DOHH2 (cell line): ENCODE results near the gene CABP4.

Source experiments
- H3F3A ChIP-seq: fragments of 200-600 bp; sonication (generic), shearing (Covaris generic); 2 replicates; pipeline ENCODE4 v1.6.0; 2016; ENCODE audit warnings: antibody characterized with exemption, mild to moderate bottlenecking; ENCODE audit not compliant: control insufficient read depth, insufficient read depth
- H3K27ac ChIP-seq: fragments of 200-600 bp; sonication (generic); 2 replicates; pipeline ENCODE4 v1.5.1; 2014; ENCODE audit warnings: low read depth, mild to moderate bottlenecking, low read length, moderate library complexity
- H3K27me3 ChIP-seq: fragments of 200-600 bp; sonication (generic); 2 replicates; pipeline ENCODE4 v1.6.1; 2014; ENCODE audit warnings: mild to moderate bottlenecking, low read length, mixed read lengths; ENCODE audit not compliant: control insufficient read depth
- H3K36me3 ChIP-seq: fragments of 200-600 bp; sonication (generic); 2 replicates; pipeline ENCODE4 v1.6.1; 2014; ENCODE audit warnings: mild to moderate bottlenecking, low read length, moderate library complexity, mixed read lengths; ENCODE audit not compliant: control insufficient read depth
- H3K4me1 ChIP-seq: fragments of 200-600 bp; sonication (generic); 2 replicates; pipeline ENCODE4 v1.6.1; 2014; ENCODE audit warnings: mild to moderate bottlenecking, low read length, mixed read lengths; ENCODE audit not compliant: control insufficient read depth
- H3K4me2 ChIP-seq: fragments of 200-600 bp; sonication (generic); 2 replicates; pipeline ENCODE4 v1.6.0; 2014; ENCODE audit warnings: mild to moderate bottlenecking, low read length, moderate library complexity
- H3K4me3 ChIP-seq: fragments of 200-600 bp; sonication (generic); 2 replicates; pipeline ENCODE4 v1.5.1; 2014; ENCODE audit warnings: mild to moderate bottlenecking, low read length, mixed read lengths
- H3K79me2 ChIP-seq: fragments of 200-600 bp; sonication (generic); 2 replicates; pipeline ENCODE4 v1.6.1; 2014; ENCODE audit warnings: mild to moderate bottlenecking, low read length, mixed read lengths; ENCODE audit not compliant: control insufficient read depth
- H3K9me2 ChIP-seq: fragments of 200-600 bp; sonication (generic); replicated peaks from 2 replicates; pipeline ENCODE4 v1.6.1; 2014; ENCODE audit warnings: mild to moderate bottlenecking, low read length, mixed read lengths; ENCODE audit not compliant: control insufficient read depth
- H3K9me3 ChIP-seq: fragments of 200-600 bp; sonication (generic); 2 replicates; pipeline ENCODE4 v1.6.1; 2014; ENCODE audit warnings: antibody characterized with exemption, low read length, mixed read lengths; ENCODE audit not compliant: control insufficient read depth, insufficient read depth
- H4K20me1 ChIP-seq: fragments of 200-600 bp; sonication (generic); 2 replicates; pipeline ENCODE4 v1.6.0; 2014; ENCODE audit warnings: low read depth, mild to moderate bottlenecking, antibody characterized with exemption, low read length, moderate library complexity; ENCODE audit not compliant: control insufficient read depth, insufficient read depth
- CTCF ChIP-seq: fragments of 200-600 bp; sonication (generic); IDR thresholded peaks from one replicate; pipeline ENCODE4 v1.5.1; 2014; ENCODE audit warnings: antibody characterized with exemption, mild to moderate bottlenecking, low read depth, low read length; ENCODE audit not compliant: poor library complexity, severe bottlenecking
- EZH2phosphoT487 ChIP-seq: fragments of 200-600 bp; sonication (generic); IDR thresholded peaks from 2 replicates; pipeline ENCODE4 v1.6.1; 2017; ENCODE audit warnings: borderline replicate concordance, mild to moderate bottlenecking, antibody characterized with exemption, low read length, moderate library complexity, mixed read lengths

The CABP4 gene

GRCh38 chr11:67492069-67492727 lies 37.0 kb downstream of the CABP4 start:
- no peaks in the 10 kb centered on the region for H3K9me2 ChIP-seq
- TF ChIP-seq EZH2phosphoT487, result no peak
- no peak for TF ChIP-seq CTCF
- no peak overlapping the region for H3K4me3 ChIP-seq
- H3K36me3 ChIP-seq, result peaks cover 79% of the 10 kb centered on the region
- no peaks in the 10 kb centered on the region for H3K27me3 ChIP-seq
- H3K4me2 ChIP-seq, result no peak overlapping the region
- H3F3A ChIP-seq, result peaks cover 7% of the 10 kb centered on the region; the same call in 1 of the 2 replicates
- no peaks in the 10 kb centered on the region for H3K9me3 ChIP-seq
- H4K20me1 ChIP-seq, result no peaks in the 10 kb centered on the region
- no peaks in the 10 kb centered on the region for H3K4me1 ChIP-seq
- peaks cover 12% of the 10 kb centered on the region for H3K79me2 ChIP-seq
- H3K27ac ChIP-seq, result no peak overlapping the region

- no peak overlapping the region for H3K4me3 ChIP-seq
- H3K79me2 ChIP-seq, result peaks cover 5% of the 10 kb centered on the region
- no peaks in the 10 kb centered on the region for H3K9me2 ChIP-seq
- no peak overlapping the region for H3K27ac ChIP-seq
- H3K36me3 ChIP-seq, result peaks cover 80% of the 10 kb centered on the region
- H3K4me1 ChIP-seq, result no peaks in the 10 kb centered on the region
- H3F3A ChIP-seq, result peaks cover 4% of the 10 kb centered on the region; the same call in 1 of the 2 replicates
- H3K9me3 ChIP-seq, result no peaks in the 10 kb centered on the region
- no peaks in the 10 kb centered on the region for H3K27me3 ChIP-seq
- no peak overlapping the region for H3K4me2 ChIP-seq
- H4K20me1 ChIP-seq, result no peaks in the 10 kb centered on the region
- no peak for TF ChIP-seq CTCF
- TF ChIP-seq EZH2phosphoT487, result no peak
Measured at GRCh38 chr11:67492801-67493547, 37.8 kb downstream of the CABP4 start.

- Histone ChIP-seq H3K27me3 (no peaks in the 10 kb centered on the region), H3K9me3 (no peaks in the 10 kb centered on the region), H3K4me2 (no peak overlapping the region), H3K4me3 (no peak overlapping the region), H3K9me2 (no peaks in the 10 kb centered on the region), H3K36me3 (peaks cover 82% of the 10 kb centered on the region), H3K4me1 (no peaks in the 10 kb centered on the region), H3F3A (peaks cover 4% of the 10 kb centered on the region; the same call in 1 of the 2 replicates), H3K27ac (no peak overlapping the region), H3K79me2 (0 out of 2 replicates have a peak, but pooled peaks cover under 1% of the 10 kb centered on the region), H4K20me1 (no peaks in the 10 kb centered on the region)
- TF ChIP-seq EZH2phosphoT487 (no peak), CTCF (no peak)
Measured at GRCh38 chr11:67493548-67494370, 38.6 kb downstream of the CABP4 start.
